GM19043 (cell line): Measurements from ENCODE around the gene TTYH3.
"Not testable (repeated sequence)": the region's sequence is repeated elsewhere in the genome, so short reads cannot be mapped to it uniquely, and the experiment has no call there.

ENCODE experiments used
- ATAC-seq: cut with Tn5 transposase; IDR thresholded peaks from one replicate; pipeline ENCODE4 v1.9.1; 2021; ENCODE audit warnings: low read depth; ENCODE audit not compliant: unreplicated experiment

Gene TTYH3

DNA sequence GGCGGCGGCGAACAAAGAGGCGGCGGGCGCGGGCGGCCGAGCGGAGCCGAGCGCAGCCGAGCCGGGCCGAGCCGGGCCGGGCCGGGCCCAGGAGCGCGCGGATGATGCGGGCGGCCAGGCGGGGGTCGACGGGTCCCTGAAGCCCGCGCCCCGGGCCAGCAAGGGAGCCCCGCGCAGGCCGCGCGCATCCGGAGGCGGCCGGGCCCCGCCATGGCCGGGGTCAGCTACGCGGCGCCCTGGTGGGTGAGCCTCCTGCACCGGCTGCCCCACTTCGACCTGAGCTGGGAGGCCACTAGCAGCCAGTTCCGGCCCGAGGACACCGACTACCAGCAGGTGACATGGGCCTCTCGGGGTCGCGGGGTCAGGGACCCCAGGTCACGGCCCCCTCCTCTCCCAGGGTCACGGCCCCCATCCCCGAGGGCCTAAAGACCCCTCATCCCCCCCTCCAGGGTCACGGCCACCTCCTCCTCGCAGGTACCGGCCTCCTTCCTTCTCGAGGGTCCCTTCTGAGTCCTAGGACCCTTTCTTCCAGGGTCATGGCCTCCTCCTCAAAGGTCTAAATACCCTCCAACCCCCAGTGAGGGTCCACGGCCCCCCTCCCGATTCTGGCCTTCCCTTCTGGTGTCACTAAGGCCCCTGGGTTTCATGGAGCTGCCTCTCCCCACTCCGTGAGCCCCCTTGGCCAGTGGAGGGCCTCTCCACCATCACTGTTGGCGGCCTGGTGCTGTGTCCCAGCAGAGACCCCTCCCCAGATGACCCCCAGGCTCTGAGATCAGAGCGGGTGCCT is at the start of gene TTYH3:
TSS of gene TTYH3 (plus strand) at position 41 of the 787 bp plus-strand sequence. CDS start at position 211, 170 bp downstream.
- ATAC-seq, result peak; percentile 28

DNA sequence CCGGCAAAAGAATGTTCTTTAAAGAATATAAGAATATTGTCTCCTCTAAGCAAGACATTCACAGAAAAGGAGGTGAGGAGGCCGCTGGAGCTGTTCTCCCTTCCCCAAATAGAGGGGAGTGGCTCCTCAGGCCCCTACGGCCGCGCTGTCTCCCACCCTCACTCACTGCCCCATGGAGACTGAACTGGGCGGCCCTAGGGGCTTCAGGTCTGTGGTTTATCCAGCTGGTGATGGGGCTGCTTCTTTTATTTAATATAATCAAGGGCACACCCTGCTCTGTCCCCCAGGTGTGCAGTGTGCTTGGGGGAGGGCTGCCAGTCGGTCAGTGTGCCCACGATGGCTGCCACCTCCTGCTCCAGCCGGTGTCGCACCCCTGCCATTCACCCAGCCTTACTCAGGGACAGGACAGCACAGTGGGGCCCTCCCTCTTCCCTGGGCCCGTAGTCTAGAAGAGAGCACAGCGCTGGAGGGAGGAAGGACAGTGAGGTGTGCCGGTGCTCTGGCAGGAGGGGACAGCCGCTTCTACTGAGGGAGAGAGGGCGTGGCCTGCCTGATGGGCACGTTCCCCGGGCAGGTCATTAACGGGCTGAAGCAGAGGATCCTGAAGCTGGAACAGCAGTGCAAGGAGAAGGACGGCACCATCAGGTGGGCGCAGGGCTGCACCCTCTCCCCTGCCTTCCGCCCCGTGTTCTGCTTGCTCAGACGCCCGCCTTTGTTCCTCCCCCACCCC is 49.6 kb upstream of the TTYH3 start:
- ATAC-seq, result no peak

DNA sequence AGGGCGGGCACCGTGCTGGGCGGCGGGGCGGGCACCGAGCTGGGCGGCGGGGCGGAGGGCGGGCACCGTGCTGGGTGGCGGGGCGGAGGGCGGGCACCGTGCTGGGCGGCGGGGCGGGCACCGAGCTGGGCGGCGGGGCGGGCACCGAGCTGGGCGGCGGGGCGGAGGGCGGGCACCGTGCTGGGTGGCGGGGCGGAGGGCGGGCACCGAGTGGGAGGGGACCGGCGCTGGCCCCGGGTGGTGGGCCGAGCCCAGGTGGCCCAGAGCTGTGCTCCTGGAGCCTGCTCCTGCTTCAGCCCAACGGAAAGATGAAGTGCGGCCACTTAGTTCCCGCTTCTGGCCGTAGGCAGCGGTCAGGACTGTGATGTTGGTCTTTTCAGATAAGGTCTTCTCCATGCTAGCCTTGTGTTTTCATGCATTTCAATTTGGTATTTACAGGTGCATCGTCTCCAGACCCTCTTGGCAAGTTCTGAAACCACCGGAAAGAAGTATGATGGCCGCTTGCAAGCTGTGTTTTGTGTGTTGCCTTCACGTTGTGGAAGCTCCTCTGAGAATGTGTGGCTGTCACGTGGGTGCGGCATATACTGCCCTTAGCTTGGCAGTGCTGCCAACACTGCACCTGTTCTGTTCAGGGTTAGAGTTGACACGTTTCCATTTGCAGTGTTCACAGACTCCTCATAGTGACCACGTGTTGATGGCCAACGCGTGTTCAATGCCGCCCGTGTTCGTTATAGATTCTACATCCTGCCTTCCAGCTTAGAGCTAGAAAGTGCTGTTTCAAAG is 47.8 kb upstream of the TTYH3 start:
- no peak for ATAC-seq

DNA sequence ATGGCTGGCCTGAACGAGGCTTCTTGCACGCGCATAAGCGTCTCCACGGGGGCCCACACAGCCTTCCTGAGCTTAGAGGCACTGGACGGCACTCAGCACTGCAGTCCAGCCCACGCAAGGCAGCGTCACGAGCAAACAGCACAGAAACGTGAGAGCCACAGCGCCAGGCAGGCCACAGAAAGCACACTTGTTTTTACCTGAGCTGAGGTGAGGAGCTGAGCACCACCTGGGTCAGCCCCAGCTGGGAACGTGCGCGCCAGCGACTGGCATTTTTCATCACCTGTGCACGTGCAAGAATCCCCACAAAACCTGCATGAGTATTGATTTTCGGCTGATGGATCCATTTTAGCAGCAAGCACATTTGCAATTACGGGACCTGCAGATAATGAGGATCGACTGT is 46.3 kb upstream of the TTYH3 start:
- no peak for ATAC-seq

GRCh38 chr7:2586326-2587020 is 45.3 kb upstream of the TTYH3 start:
- no peak for ATAC-seq

DNA sequence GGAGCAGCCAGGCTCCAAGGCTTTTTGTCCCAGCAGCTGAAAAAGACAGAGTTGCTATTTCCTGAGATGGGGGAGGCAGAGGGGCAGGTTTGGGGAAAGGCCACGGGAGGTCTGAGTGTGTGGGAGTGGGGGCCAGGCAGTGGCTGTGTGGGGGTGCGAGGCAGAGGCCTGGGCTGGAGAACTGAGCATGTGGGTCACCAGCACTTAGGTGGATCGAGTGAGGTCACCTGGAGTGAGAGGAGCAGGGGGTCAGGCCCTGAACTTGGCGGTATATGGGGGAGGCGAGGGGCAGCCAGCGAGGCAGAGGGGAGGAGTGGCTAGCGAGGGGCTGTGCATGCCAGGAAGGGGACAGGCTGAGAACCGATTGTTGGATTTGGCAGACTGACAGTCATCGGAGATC is 44.7 kb upstream of the TTYH3 start:
- ATAC-seq, result no peak

GRCh38 chr7:2587778-2588177 is 44.0 kb upstream of the TTYH3 start:
- ATAC-seq, result no peak

DNA sequence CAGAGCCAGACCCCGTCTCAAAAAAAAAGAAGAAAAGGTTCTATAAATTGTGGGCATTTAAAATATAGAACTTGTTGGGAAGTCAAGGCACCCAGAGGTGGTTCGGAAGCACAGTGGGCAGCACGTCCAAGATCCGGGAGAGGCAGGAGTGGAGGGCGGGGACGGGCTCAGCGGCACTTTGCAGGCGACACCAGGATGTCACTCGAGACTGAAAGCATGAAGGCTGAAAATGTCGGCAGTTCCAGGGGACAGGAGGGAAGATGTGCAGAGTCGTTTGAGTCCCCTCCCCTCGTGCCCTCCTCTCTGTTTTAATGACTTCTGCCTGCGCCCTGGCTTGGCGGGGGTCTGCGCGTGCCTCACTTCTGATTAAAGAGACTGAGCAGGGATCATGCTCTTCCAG is 42.4 kb upstream of the TTYH3 start:
- no peak for ATAC-seq

DNA sequence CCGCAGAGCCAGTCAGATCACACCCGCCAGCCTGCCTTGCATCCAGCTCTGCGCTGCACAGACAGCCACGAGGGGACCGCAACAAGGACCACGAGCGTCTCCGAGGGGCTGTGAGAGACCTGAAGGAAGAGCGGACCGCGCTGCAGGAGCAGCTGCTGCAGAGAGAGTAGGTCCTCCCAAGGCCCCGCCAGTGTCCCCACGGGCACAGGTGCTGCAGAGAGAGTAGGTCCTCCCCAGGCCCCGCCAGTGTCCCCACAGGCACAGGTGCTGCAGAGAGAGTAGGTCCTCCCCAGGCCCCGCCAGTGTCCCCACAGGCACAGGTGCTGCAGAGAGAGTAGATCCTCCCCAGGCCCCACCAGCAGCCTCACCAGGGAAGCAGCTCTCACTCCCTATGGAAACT is 41.8 kb upstream of the TTYH3 start:
- not testable (repeated sequence) for ATAC-seq

DNA sequence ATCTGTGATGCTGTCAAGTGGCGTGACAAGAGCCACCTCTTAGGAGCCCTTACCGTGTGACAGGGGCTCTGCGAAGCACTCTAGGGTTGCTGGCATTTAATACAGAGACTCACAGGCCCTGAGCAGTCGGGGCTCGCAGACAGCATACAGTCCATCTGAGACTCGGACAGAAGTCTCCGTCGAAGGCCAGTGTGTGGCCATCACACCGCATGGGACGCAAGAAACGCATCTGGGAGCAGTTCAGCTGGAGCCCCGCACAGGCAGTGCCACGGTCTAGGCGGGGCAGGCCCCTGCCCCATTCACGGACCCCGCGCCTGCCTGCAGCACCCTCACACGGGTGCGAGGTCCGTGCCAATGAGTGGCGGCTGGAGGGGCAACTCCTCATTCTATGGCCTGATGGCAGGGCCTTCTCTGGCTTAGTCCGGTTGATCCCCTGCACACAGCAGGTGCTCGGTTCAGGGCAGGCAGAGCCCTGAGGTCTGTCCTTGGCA is 39.4 kb upstream of the TTYH3 start:
- ATAC-seq, result no peak

DNA sequence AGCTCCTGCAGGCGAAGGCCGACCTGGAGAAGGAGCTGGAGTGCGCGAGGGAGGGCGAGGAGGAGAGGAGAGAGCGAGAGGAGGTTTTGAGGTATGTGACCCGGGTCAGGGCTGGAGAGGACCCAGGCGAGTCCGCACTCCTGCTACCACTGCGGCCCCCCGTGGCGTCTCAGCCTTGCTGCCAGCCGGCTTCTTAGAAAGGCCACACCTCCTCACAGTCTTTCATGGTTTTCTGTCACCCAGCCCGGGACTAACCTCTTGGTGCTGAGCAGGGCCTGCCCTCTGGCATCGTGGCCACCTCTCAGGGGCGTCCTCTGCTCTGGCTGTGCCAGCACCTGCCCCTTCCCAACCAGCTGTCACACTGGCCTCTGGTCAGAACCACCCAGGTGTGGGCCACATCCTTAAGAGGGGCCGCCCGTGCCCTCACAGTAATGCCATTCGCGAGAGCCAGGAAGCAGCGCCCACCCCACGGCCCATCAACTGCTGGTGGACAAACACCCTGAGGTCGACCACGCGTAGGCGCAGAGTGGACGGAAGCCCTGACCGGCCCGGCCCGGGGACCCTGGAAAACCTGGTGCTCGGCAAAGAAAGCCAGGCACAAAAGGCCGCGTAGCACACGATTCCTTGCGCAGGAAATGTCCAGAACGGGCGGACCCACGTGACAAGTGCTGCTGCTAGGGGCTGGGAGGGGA is 38.6 kb upstream of the TTYH3 start:
- ATAC-seq, result no peak

DNA sequence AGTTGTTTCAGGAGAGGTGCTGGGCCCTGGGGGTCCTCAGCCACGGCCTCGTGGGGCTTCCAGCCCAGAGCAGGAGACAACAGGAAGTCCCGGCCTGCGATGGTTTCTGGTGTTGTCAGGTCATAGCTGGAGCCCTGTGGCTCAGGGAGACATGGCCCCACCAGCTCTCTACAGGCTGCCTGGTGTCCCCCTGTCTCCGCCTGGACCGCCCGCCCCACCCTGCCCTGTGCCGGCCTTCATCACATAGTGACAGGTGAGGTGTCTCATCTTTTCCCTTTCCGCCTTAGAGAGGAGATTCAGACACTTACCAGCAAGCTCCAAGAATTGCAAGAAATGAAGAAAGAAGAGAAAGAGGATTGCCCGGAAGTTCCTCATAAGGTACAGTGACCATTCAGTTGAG is 37.2 kb upstream of the TTYH3 start:
- no peak for ATAC-seq

DNA sequence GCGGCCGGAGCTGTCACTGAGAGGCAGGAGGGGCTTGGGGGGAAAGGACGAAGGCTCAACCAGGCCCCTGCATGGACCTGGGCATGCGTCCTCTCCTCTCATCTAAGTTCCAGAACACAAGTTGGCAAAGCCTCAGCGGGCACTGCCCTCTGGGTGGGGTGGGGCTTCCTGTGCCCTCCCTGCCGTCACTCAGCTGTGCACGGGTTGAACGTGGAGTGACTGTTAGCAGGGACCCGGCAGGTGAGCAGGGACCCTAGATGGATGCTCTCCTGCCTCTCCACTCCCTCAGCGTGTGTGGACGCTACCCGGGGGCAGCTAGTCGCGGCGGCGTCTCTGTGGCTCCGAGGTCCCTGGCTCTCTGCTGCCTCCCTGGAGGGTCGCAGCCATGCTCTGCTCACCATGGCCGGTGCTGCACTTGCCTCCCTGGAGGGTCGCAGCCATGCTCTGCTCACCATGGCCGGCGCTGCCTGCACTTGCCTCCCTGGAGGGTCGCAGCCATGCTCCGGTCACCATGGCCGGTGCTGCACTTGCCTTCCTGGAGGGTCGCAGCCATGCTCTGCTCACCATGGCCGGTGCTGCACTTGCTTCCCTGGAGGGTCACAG is 36.4 kb upstream of the TTYH3 start:
- no peak for ATAC-seq

GRCh38 chr7:2596464-2597272 is 35.1 kb upstream of the TTYH3 start:
- no peak for ATAC-seq

- ATAC-seq, result no peak
Observed at GRCh38 chr7:2597273-2597640, 34.5 kb upstream of the TTYH3 start.

GRCh38 chr7:2598154-2598823 is 33.5 kb upstream of the TTYH3 start:
- no peak for ATAC-seq

DNA sequence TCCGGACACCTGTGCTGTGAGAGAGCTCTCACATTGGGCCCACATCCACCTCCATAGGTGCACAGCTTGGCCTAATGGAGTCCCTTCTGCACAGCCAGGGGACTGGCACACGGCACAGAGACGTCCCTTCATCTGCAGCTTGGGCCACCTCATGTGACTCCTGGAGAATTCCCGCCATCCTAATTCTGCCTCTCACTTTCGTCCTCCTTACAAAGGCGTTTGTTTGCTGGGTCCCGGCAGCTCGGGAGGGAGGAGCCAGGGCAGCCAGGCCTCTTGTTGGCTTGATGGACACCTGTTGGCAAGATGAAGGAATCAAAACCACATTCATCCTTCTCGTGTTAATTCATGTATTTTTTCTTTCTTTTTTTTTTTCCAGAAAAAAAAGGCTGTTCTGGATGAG is 30.7 kb upstream of the TTYH3 start:
- ATAC-seq, result no peak

DNA sequence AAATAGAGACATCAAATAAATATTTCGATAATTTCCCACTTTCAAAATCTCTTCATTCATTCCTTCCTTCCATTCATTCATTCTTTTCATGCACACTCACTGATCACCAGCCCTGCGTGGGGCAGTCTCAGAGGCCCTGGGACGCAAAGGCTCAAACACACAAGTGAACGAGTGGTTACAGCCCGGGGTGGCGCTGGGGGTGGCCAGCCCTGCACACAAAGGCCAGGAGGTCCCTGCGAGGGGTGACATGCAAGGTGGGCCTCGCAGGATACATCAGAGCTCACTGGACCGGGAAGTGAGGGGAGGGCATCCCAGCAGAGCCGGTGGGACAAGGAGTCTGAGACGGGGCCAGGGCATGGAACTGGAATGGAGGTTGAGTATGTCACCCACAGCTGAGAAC is 29.9 kb upstream of the TTYH3 start:
- ATAC-seq, result no peak
